ENCODE measurements around the gene FBXW5.

FBXW5 gene

DNA sequence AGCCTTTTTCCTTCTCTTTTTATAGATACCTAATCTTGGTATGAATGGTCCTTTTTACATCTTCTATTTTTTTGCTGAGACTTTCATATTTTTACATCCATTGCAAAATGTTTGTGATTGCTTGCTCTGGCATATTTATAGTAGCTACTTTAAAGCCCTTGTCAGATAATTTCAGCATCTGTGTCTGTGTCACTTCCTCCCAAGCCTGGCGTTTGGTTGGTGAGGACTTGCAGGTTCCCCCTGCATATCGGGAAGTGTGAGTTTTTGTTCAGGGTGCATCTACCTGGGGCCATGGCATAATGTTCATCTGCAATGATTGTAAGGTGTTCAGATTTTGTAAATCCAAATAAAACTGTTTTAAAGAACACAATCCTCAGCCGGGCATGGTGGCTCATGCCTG, 8.9 kb downstream of the FBXW5 start:
- Histone ChIP-seq H3K27ac (no peak overlapping the region), H3K27me3 (no peaks in the 10 kb centered on the region), H3K36me3 (peaks cover 11 to 30% (median 18%) of the 10 kb centered on the region in 3 donors), H3K9me3 (no peaks in the 10 kb centered on the region), H3K4me1 (peaks cover 0 to 13% (median 8%) of the 10 kb centered on the region in 4 donors), H3K4me3 (no peak overlapping the region)
- TF ChIP-seq, protein P1, sequence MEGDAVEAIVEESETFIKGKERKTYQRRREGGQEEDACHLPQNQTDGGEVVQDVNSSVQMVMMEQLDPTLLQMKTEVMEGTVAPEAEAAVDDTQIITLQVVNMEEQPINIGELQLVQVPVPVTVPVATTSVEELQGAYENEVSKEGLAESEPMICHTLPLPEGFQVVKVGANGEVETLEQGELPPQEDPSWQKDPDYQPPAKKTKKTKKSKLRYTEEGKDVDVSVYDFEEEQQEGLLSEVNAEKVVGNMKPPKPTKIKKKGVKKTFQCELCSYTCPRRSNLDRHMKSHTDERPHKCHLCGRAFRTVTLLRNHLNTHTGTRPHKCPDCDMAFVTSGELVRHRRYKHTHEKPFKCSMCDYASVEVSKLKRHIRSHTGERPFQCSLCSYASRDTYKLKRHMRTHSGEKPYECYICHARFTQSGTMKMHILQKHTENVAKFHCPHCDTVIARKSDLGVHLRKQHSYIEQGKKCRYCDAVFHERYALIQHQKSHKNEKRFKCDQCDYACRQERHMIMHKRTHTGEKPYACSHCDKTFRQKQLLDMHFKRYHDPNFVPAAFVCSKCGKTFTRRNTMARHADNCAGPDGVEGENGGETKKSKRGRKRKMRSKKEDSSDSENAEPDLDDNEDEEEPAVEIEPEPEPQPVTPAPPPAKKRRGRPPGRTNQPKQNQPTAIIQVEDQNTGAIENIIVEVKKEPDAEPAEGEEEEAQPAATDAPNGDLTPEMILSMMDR (IDR thresholded peaks at IDR 0.05), result no peak
- DNase-seq, result no peak
- intact Hi-C loops (cut with DNase I; ENCODE audit: low total_unique reads), result no loop called here

GRCh38 chr9:136934277-136934676, 10.3 kb downstream of the FBXW5 start:
- H3K27ac ChIP-seq, result no peak overlapping the region
- TF ChIP-seq, protein P1 (IDR thresholded peaks at IDR 0.05), result no peak
- H3K4me3 ChIP-seq, result no peak overlapping the region
- H3K4me1 ChIP-seq, result peaks cover 0 to 14% (median 9%) of the 10 kb centered on the region in 4 donors
- H3K36me3 ChIP-seq, result peaks cover 5 to 16% (median 7%) of the 10 kb centered on the region in 3 donors
- intact Hi-C loops (cut with DNase I; ENCODE audit: low total_unique reads), result no loop called here
- no peaks in the 10 kb centered on the region for H3K9me3 ChIP-seq
- H3K27me3 ChIP-seq, result no peaks in the 10 kb centered on the region
- DNase-seq, result no peak

GRCh38 chr9:136931611-136932130, 12.9 kb downstream of the FBXW5 start:
- Histone ChIP-seq H3K4me1 (peaks cover 0 to 30% (median 17%) of the 10 kb centered on the region in 4 donors), H3K36me3 (peaks cover 0 to 4% (median 0%) of the 10 kb centered on the region in 3 donors), H3K9me3 (no peaks in the 10 kb centered on the region), H3K27ac (peak overlapping the region in 1 of 2 donors; percentile 87), H3K4me3 (no peak overlapping the region), H3K27me3 (no peaks in the 10 kb centered on the region)
- intact Hi-C loops (cut with DNase I; ENCODE audit: low total_unique reads), result no loop called here
- no peak for DNase-seq
- TF ChIP-seq, protein P1 (IDR thresholded peaks at IDR 0.05), result no peak

DNA sequence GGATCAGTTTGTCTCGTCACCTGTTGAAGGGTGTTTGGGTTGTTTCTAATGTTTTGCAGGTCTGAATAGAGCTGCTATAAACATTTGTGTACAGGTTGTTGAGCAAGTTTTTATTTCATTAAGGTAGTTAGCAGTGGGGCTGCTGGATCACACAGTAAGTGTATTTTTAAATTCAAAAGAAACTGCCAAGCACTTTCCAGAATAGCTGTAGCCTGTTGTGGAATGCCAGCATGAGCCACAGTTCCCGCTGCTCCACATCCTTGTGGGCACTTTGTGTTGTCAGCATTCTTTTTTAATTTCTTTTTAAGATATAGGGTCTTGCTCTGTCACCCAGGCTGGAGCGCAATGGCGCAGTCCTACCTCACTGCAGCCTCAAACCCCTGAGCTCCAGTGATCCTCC, 14.5 kb downstream of the FBXW5 start:
- peaks cover 0 to 43% (median 29%) of the 10 kb centered on the region in 4 donors for H3K4me1 ChIP-seq
- H3K9me3 ChIP-seq, result no peaks in the 10 kb centered on the region
- intact Hi-C loops (cut with DNase I; ENCODE audit: low total_unique reads), result no loop called here
- TF ChIP-seq, protein P1 (IDR thresholded peaks at IDR 0.05), result no peak
- no peak overlapping the region for H3K4me3 ChIP-seq
- no peaks in the 10 kb centered on the region for H3K27me3 ChIP-seq
- peaks cover 0 to 19% (median 0%) of the 10 kb centered on the region in 3 donors for H3K36me3 ChIP-seq
- no peak for DNase-seq
- H3K27ac ChIP-seq, result peak overlapping the region; percentile 81 to 87

DNA sequence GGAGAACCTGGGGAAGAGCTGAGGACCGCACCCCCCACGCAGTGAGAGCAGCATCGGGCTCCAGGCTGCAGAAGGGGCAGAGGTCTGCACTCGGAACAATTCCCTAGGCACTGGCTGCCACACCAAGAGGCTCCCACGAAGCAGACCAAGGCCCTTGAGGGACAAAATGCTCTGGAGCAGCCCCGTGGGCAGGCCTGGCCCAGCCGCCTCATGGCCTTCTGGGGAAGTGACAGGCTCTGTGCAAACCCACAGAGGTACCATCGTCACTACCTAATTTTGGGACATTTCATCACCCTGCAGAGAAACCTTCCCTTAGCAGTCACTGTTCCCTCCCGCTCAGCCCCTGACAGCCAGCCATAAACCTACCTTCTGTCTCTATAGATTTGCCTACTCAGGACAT, 15.9 kb downstream of the FBXW5 start:
- peak overlapping the region in 1 of 2 donors; percentile 21 for H3K4me3 ChIP-seq
- DNase-seq, result peak; percentile 41 to 93
- H3K36me3 ChIP-seq, result peaks cover 0 to 29% (median 7%) of the 10 kb centered on the region in 3 donors
- H3K27me3 ChIP-seq, result no peaks in the 10 kb centered on the region
- peaks cover 0 to 58% (median 37%) of the 10 kb centered on the region in 4 donors for H3K4me1 ChIP-seq
- TF ChIP-seq, protein P1 (IDR thresholded peaks at IDR 0.05), result peak; percentile 57
- intact Hi-C loops (cut with DNase I; ENCODE audit: low total_unique reads), result no loop called here
- peak overlapping the region; percentile 81 to 87 for H3K27ac ChIP-seq
- H3K9me3 ChIP-seq, result no peaks in the 10 kb centered on the region

Measured in tibial artery (tissue), 4 donors.